K562 (cell line): ENCODE data around the gene TMTC2. TPM values are rescaled to one million over a fixed set of nuclear protein-coding genes. Genes with fewer than 3 reads are reported as not detected.

ENCODE experiments used
- ATAC-seq: fragments of 200-7000 bp; cut with Tn5 transposase; 3 replicates; pipeline ENCODE4 v1.9.1; 2020; ENCODE audit warnings: moderate library complexity
- BruUV-seq: library from RNA; stranded (reverse); fragments of 400-500 nt; replicated peaks from 2 replicates; lab custom pipeline; 2021; lab: Mats Ljungman, UMichigan
- CTCF ChIA-PET: fragments of 300-600 bp; formaldehyde crosslinking; extraction: SDS; loops from one replicate; lab custom pipeline; 2021; ENCODE audit warnings: low intra/inter-chr PET ratio; lab: Yijun Ruan, JAX
- POLR2A ChIA-PET: fragments of 300-600, 350-650 bp; sonication (Branson Sonifier 250); formaldehyde crosslinking; extraction: SDS; loops from one replicate; lab custom pipeline; 2021; ENCODE audit warnings: antibody characterized with exemption, inconsistent platforms; lab: Yijun Ruan, JAX
- DNase-seq, 4 experiments: peaks; one replicate each; pipeline versions ENCODE4 v3.0.0 to v3.0.0-alpha.2; 2011 to 2018; ENCODE audit warnings: low spot score in 3 of 4, mixed read lengths in 3 of 4; ENCODE audit errors: extremely low read depth in 1 of 4
- FAIRE-seq: peaks from 2 replicates; lab custom pipeline; 2011; peaks lifted over from hg19 to GRCh38; lab: Jason Lieb, UNC
- H2AFZ ChIP-seq: 2 replicates; pipeline ENCODE4 v1.6.0; 2011; ENCODE audit warnings: low read depth, low read length, control low read depth, inconsistent platforms
- H3K27ac ChIP-seq: fragments of 200-600 bp; 3 replicates; pipeline ENCODE4 v1.8.0; 2011; ENCODE audit warnings: low read depth, mild to moderate bottlenecking, control low read depth, inconsistent platforms, low read length, moderate library complexity, mixed read lengths; ENCODE audit errors: extremely low read depth
- H3K27me3 ChIP-seq, 2 experiments: fragments of 300-600 bp in 1 of 2; 2 replicates in 1 of 2; 3 replicates in 1 of 2; pipeline versions ENCODE4 v1.6.0 to v1.8.0; 2011; ENCODE audit warnings: inconsistent platforms in 2 of 2, low read length in 2 of 2, mild to moderate bottlenecking in 1 of 2, mixed read lengths in 1 of 2, moderate library complexity in 1 of 2; ENCODE audit not compliant: control insufficient read depth in 2 of 2, insufficient read depth in 2 of 2
- H3K36me3 ChIP-seq: fragments of 300-600 bp; 3 replicates; pipeline ENCODE4 v1.8.0; 2011; ENCODE audit warnings: mild to moderate bottlenecking, low read length, inconsistent platforms; ENCODE audit not compliant: control insufficient read depth, insufficient read depth
- H3K4me1 ChIP-seq, 2 experiments: fragments of 200-600 bp in 1 of 2; replicated peaks in 1 of 2; 2 replicates in 1 of 2; 3 replicates in 1 of 2; pipeline versions ENCODE4 v1.5.1 to v1.8.0; 2011; ENCODE audit warnings: inconsistent platforms in 2 of 2, low read length in 2 of 2, mild to moderate bottlenecking in 1 of 2, mixed read lengths in 1 of 2, moderate library complexity in 1 of 2; ENCODE audit not compliant: control insufficient read depth in 2 of 2, insufficient read depth in 2 of 2
- H3K4me2 ChIP-seq: 2 replicates; pipeline ENCODE4 v1.6.1; 2011; ENCODE audit warnings: low read length, control low read depth, inconsistent platforms, mixed read lengths; ENCODE audit not compliant: insufficient read depth
- H3K4me3 ChIP-seq: fragments of 200-600 bp; sonication (generic), shearing (Covaris generic); 2 replicates; pipeline ENCODE4 v1.5.1; 2016; ENCODE audit warnings: control low read depth, inconsistent platforms
- H3K79me2 ChIP-seq: fragments of 200-600 bp; 3 replicates; pipeline ENCODE4 v1.8.0; 2011; ENCODE audit warnings: low read length, inconsistent platforms; ENCODE audit not compliant: control insufficient read depth, insufficient read depth
- H3K9ac ChIP-seq, 2 experiments: 2 replicates each; pipeline versions ENCODE4 v1.6.0 to v1.6.1; 2011; ENCODE audit warnings: low read depth in 2 of 2, low read length in 2 of 2, control low read depth in 1 of 2, inconsistent platforms in 1 of 2, mild to moderate bottlenecking in 1 of 2, mixed read lengths in 1 of 2; ENCODE audit not compliant: insufficient read depth in 1 of 2
- H3K9me1 ChIP-seq: one replicate; pipeline ENCODE4 v1.6.0; 2011; ENCODE audit warnings: inconsistent platforms, mild to moderate bottlenecking, low read length, moderate library complexity; ENCODE audit not compliant: control insufficient read depth, insufficient read depth
- H3K9me3 ChIP-seq: replicated peaks from 2 replicates; pipeline ENCODE4 v1.5.1; 2011; ENCODE audit warnings: low read depth, low read length, inconsistent platforms; ENCODE audit not compliant: control insufficient read depth, insufficient read depth
- H4K20me1 ChIP-seq: replicated peaks from 2 replicates; pipeline ENCODE4 v1.6.1; 2011; ENCODE audit warnings: low read length, inconsistent platforms, mixed read lengths; ENCODE audit not compliant: control insufficient read depth, insufficient read depth
- ESRRA ChIP-seq: fragments of 450-650 bp; IDR thresholded peaks from 2 replicates; pipeline ENCODE4 v1.6.1; 2014; ENCODE audit warnings: low read depth, mild to moderate bottlenecking, moderate library complexity, borderline replicate concordance
- MED1 ChIP-seq: sonication (generic); formaldehyde crosslinking; IDR thresholded peaks from 2 replicates; pipeline ENCODE4 v1.8.1; 2023; ENCODE audit warnings: missing genetic modification reagents, borderline replicate concordance
- RB1 ChIP-seq: fragments of 450-650 bp; IDR thresholded peaks from 2 replicates; pipeline ENCODE4 v1.6.1; 2017; ENCODE audit warnings: low read depth, mild to moderate bottlenecking
- TOE1 ChIP-seq, 2 experiments: fragments of 450-650 bp in 1 of 2; sonication (generic) in 1 of 2; formaldehyde crosslinking in 1 of 2; IDR thresholded peaks; 2 replicates each; pipeline versions ENCODE4 v1.7.1 to v1.8.0; 2016 to 2022; ENCODE audit warnings: borderline replicate concordance in 2 of 2, mild to moderate bottlenecking in 2 of 2, antibody characterized with exemption in 1 of 2, inconsistent platforms in 1 of 2, low read depth in 1 of 2, missing genetic modification reagents in 1 of 2, moderate library complexity in 1 of 2
- ZNF24 ChIP-seq: fragments of 450-650 bp; IDR thresholded peaks from 2 replicates; pipeline ENCODE4 v1.6.1; 2016
- ZNF696 ChIP-seq: fragments of 250-450 bp; sonication (Bioruptor Pico); conservative IDR thresholded peaks from 2 replicates; pipeline ENCODE4 v1.4.0; 2020; ENCODE audit warnings: mild to moderate bottlenecking, moderate library complexity
- ZNF764 ChIP-seq: fragments of 250-450 bp; sonication (Bioruptor Pico); IDR thresholded peaks from 2 replicates; pipeline ENCODE4 v1.4.0; 2020; ENCODE audit warnings: low read depth, mild to moderate bottlenecking, moderate library complexity
- ZNF785 ChIP-seq: fragments of 250-450 bp; sonication (Bioruptor Pico); IDR thresholded peaks from 2 replicates; pipeline ENCODE4 v1.4.0; 2020; ENCODE audit warnings: mild to moderate bottlenecking
- in situ Hi-C: fragments of 300-500 bp; cut with MboI; formaldehyde crosslinking; loops from 4 replicates; pipeline ENCODE4 v1.15.0; 2018; ENCODE audit warnings: inconsistent platforms, mixed read lengths
- intact Hi-C: fragments of 100-400 bp; cut with micrococcal nuclease; formaldehyde crosslinking; loops from 2 replicates; pipeline ENCODE4 v1.14.2; 2022
- polyA plus RNA-seq, 8 experiments: library from polyadenylated mRNA; depleted of rRNA in 4 of 8; stranded (reverse) in 5 of 8; unstranded in 3 of 8; fragments of >200 nt; fragmentation: Nextera tagmentation in 2 of 8; fragmentation: Illumina TruSeq in 1 of 8; extraction: Ambion mirVana in 2 of 8; extraction: Trizol in 1 of 8; gene quantifications; 2 replicates each; pipeline versions ENCODE4 v1.2.1 to v1.2.3, GENCODE V29; 2011 to 2014; ENCODE audit warnings: inconsistent platforms in 1 of 8, missing spikeins in 1 of 8
- total RNA-seq, 7 experiments: library from RNA; depleted of rRNA in 6 of 7; stranded (reverse); fragments of >200 nt in 6 of 7; fragmentation: Illumina TruSeq in 2 of 7; extraction: Trizol in 2 of 7; gene quantifications; 2 replicates each; pipeline versions ENCODE4 v1.2.1 to v1.2.3, GENCODE V29; 2011 to 2021; ENCODE audit warnings: low replicate concordance in 1 of 7
- TF ChIP-seq, protein P1 (sequence below): IDR thresholded peaks from 2 replicates; pipeline ENCODE4 v1.6.1; 2011; ENCODE audit warnings: borderline replicate concordance, low read depth, mild to moderate bottlenecking, moderate library complexity, low read length; ENCODE audit not compliant: insufficient read depth, poor library complexity, severe bottlenecking

The TMTC2 gene
- total and polyA plus RNA-seq, 9 of the 15 experiments (the other 6 are each of a cell fraction or from before 2014, with no cell fraction given) = 0.29 to 1.1 (median 0.55) TPM

DNA sequence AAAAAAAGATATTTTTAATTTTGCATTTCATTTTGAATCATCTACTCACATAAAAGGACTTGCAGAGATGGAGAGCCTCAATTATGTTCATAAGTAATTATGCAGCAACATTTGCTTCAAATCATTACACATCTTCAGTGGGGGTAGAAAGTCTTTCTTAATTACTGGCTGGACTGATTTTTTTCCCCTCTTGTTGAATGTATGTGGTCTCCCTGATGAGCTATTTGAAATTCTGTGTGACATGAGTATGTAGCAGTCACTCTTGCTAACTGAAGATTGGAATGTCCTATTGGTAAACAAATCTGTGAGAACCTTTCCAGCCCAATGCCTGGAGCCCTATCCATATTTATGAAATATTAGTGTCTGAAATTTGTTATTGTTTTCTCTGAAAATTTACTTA, 139.8 kb downstream of the TMTC2 start:
- ATAC-seq (no peak), FAIRE-seq (no peak), DNase-seq (no peak)
- H3K27ac ChIP-seq = no peak overlapping the region
- in situ Hi-C loops (no loop called here), intact Hi-C loops (no loop called here)
- H3K9me1 ChIP-seq = no peaks in the 10 kb centered on the region
- H3K4me1 ChIP-seq = no peaks in the 10 kb centered on the region
- H3K9me3 ChIP-seq = no peaks in the 10 kb centered on the region
- no peaks in the 10 kb centered on the region for H4K20me1 ChIP-seq
- H3K9ac ChIP-seq = no peak overlapping the region
- no peak overlapping the region for H3K4me3 ChIP-seq
- H3K27me3 ChIP-seq = no peaks in the 10 kb centered on the region
- ChIA-PET CTCF (no interaction called here), POLR2A (interaction anchor here (0.7 kb wide), 1 partner anchor 19 kb away, joined by 3 read pairs; no protein-coding TSS in a partner anchor)
- TF ChIP-seq TOE1 (IDR thresholded peaks at IDR 0.05; ENCODE audit: borderline replicate concordance) = no peak
- no peak for TF ChIP-seq TOE1 (CRISPR knock-in tag; IDR thresholded peaks at IDR 0.05; ENCODE audit: borderline replicate concordance, low read depth)
- no peak for TF ChIP-seq ZNF764 (CRISPR knock-in tag)
- TF ChIP-seq, protein P1, sequence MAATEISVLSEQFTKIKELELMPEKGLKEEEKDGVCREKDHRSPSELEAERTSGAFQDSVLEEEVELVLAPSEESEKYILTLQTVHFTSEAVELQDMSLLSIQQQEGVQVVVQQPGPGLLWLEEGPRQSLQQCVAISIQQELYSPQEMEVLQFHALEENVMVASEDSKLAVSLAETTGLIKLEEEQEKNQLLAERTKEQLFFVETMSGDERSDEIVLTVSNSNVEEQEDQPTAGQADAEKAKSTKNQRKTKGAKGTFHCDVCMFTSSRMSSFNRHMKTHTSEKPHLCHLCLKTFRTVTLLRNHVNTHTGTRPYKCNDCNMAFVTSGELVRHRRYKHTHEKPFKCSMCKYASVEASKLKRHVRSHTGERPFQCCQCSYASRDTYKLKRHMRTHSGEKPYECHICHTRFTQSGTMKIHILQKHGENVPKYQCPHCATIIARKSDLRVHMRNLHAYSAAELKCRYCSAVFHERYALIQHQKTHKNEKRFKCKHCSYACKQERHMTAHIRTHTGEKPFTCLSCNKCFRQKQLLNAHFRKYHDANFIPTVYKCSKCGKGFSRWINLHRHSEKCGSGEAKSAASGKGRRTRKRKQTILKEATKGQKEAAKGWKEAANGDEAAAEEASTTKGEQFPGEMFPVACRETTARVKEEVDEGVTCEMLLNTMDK = no peak
- TF ChIP-seq RB1 = no peak
- no peak for TF ChIP-seq ZNF696
- TF ChIP-seq ZNF785 = no peak
- no peak for TF ChIP-seq ZNF24
- no peak for TF ChIP-seq ESRRA
- no peak for TF ChIP-seq MED1 (CRISPR knock-in tag)
- no peak overlapping the region for H2AFZ ChIP-seq
- BruUV-seq = no TSS peak
- no peak overlapping the region for H3K4me2 ChIP-seq
- no peaks in the 10 kb centered on the region for H3K79me2 ChIP-seq
- no peaks in the 10 kb centered on the region for H3K36me3 ChIP-seq
